Measurements from ENCODE around the gene PNN.
"Not testable (repeated sequence)": the region's sequence is repeated elsewhere in the genome, so short reads cannot be mapped to it uniquely, and the experiment has no call there.

PNN gene

GRCh38 chr14:39182770-39183684, 8.0 kb downstream of the PNN start:
- no peaks in the 10 kb centered on the region for H3K9me3 ChIP-seq (ENCODE audit: insufficient read depth, low read depth, low read length)
- peaks cover 75% of the 10 kb centered on the region for H3K36me3 ChIP-seq (ENCODE audit: insufficient read depth, low read depth, low read length)
- H3K27me3 ChIP-seq (ENCODE audit: insufficient read depth, low read length), result no peaks in the 10 kb centered on the region
- no peak overlapping the region for H3K27ac ChIP-seq (ENCODE audit: low read length)
- H3K4me1 ChIP-seq (ENCODE audit: insufficient read depth, low read length), result peaks cover 11% of the 10 kb centered on the region; the same call in 1 of the 2 replicates
- H3K9ac ChIP-seq (ENCODE audit: low read depth, low read length), result no peak overlapping the region
- no peak overlapping the region for H3K4me3 ChIP-seq (ENCODE audit: low read length)

GRCh38 chr14:39183685-39184003, 8.6 kb downstream of the PNN start:
- H3K36me3 ChIP-seq (ENCODE audit: insufficient read depth, low read depth, low read length), result peaks cover 69% of the 10 kb centered on the region
- peaks cover 16% of the 10 kb centered on the region; the same call in 1 of the 2 replicates for H3K4me1 ChIP-seq (ENCODE audit: insufficient read depth, low read length)

GRCh38 chr14:39184628-39185255, 9.7 kb downstream of the PNN start:
- H3K4me1 ChIP-seq (ENCODE audit: insufficient read depth, low read length), result peaks cover 16% of the 10 kb centered on the region; the same call in 1 of the 2 replicates
- no peak overlapping the region for H3K4me3 ChIP-seq (ENCODE audit: low read length)
- H3K27ac ChIP-seq (ENCODE audit: low read length), result no peak overlapping the region
- H3K36me3 ChIP-seq (ENCODE audit: insufficient read depth, low read depth, low read length), result peaks cover 58% of the 10 kb centered on the region
- no peaks in the 10 kb centered on the region for H3K27me3 ChIP-seq (ENCODE audit: insufficient read depth, low read length)
- no peak overlapping the region for H3K9ac ChIP-seq (ENCODE audit: low read depth, low read length)
- H3K9me3 ChIP-seq (ENCODE audit: insufficient read depth, low read depth, low read length), result no peaks in the 10 kb centered on the region

More at GRCh38 chr14:39183685-39184003, 8.6 kb downstream of the PNN start:
- not testable (repeated sequence) for H3K27me3 ChIP-seq (ENCODE audit: insufficient read depth, low read length); H3K9me3 ChIP-seq (ENCODE audit: insufficient read depth, low read depth, low read length); H3K4me3 ChIP-seq (ENCODE audit: low read length); H3K9ac ChIP-seq (ENCODE audit: low read depth, low read length); H3K27ac ChIP-seq (ENCODE audit: low read length)

DNA sequence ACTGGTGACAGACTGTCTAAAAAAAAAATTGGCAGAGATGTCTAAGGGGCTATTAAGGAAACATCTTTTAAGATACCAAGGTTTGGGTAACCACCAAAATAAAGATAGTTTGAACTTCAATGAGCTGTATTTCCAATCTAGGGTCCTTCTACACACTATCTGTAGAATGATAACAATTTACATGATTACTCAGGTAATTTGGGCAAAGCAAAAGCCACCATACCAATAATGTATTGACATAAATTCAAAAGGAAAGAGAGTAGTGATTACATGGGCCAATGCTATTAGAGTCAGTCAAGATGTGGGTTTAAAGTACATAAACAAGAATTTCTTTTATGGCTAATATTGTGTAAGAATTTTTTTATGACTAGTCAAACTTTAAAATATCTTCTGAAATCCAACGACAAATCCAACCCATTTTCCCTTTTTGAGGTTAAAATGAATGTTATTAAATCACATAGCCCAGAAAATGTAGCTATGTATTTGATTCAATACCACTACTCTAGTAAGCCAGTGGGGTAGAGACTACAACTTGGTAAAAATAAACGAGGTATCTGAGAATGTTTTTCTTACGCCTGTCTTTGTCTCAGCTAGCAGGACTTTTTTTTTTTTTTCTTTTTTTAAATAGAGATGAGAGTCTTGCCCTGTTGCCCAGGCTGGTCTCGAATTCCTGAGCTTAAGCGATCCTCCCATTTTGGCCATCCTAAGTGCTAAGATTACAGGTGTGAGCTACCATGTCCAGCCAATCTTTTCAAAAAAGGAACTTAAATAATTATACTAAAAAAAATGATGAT, 10.4 kb downstream of the PNN start:
- Histone ChIP-seq H3K9ac (ENCODE audit: low read depth, low read length) (no peak overlapping the region), H3K27me3 (ENCODE audit: insufficient read depth, low read length) (no peaks in the 10 kb centered on the region), H3K36me3 (ENCODE audit: insufficient read depth, low read depth, low read length) (peaks cover 51% of the 10 kb centered on the region), H3K4me1 (ENCODE audit: insufficient read depth, low read length) (peaks cover 16% of the 10 kb centered on the region; the same call in 1 of the 2 replicates), H3K4me3 (ENCODE audit: low read length) (no peak overlapping the region), H3K27ac (ENCODE audit: low read length) (no peak overlapping the region), H3K9me3 (ENCODE audit: insufficient read depth, low read depth, low read length) (no peaks in the 10 kb centered on the region)

DNA sequence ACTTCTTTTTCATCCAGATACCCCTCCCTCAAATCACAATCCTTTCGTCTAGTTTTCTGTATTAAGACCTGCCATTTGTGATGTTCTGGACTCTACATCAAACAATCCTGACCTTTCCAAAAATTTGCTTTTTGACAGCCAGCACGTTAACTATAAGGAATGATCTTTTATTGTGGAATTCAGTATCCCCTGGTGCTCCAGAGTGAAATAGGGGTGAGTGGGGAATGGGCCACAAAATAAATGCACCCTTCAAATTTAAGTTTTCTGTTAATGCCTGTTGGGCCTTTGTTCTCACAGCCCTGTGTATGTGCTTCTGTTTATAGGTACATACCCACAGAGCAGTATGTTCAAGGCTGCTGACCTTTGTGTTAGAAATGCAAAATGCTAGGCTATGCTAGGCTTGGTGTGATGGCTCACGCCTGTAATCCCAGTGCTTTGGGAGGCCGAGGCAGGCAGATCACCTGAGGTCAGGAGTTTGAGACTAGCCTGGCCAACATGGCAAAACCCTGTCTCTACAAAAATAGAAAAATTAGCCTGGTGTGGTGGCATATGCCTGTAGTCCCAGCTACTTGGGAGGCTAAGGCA, 12.0 kb downstream of the PNN start:
- Histone ChIP-seq H3K27ac (ENCODE audit: low read length) (no peak overlapping the region), H3K4me1 (ENCODE audit: insufficient read depth, low read length) (peaks cover 13% of the 10 kb centered on the region; the same call in 1 of the 2 replicates), H3K27me3 (ENCODE audit: insufficient read depth, low read length) (no peaks in the 10 kb centered on the region), H3K4me3 (ENCODE audit: low read length) (no peak overlapping the region), H3K9me3 (ENCODE audit: insufficient read depth, low read depth, low read length) (no peaks in the 10 kb centered on the region), H3K36me3 (ENCODE audit: insufficient read depth, low read depth, low read length) (peaks cover 35% of the 10 kb centered on the region), H3K9ac (ENCODE audit: low read depth, low read length) (peak overlapping the region; percentile 44; the same call in 1 of the 2 replicates)

- H3K36me3 ChIP-seq (ENCODE audit: insufficient read depth, low read depth, low read length), result no peaks in the 10 kb centered on the region
- H3K27ac ChIP-seq (ENCODE audit: low read length), result no peak overlapping the region
- H3K9ac ChIP-seq (ENCODE audit: low read depth, low read length), result peak overlapping the region; percentile 54; the same call in 1 of the 2 replicates
Measured at GRCh38 chr14:39203659-39204606, 28.9 kb downstream of the PNN start.

DNA sequence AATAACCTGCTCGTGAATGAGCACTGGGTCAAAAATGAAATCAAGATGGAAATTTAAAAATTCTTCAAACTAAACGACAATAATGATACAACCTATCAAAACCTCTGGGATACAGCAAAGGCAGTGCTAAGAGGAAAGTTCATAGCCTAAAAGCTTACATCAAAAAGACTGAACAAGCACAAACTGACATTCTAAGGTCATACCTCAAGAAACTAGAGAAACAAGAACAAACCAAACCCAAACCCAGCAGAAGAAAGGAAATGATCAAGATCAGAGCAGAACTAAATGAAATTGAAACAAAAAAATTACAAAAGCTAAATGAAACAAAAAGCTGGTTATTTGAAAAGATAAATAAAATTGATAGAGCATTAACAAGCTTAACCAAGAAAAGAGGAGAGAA, 32.4 kb downstream of the PNN start:
- H3K9ac ChIP-seq (ENCODE audit: low read depth, low read length); H3K27ac ChIP-seq (ENCODE audit: low read length); H3K4me1 ChIP-seq (ENCODE audit: insufficient read depth, low read length); H3K36me3 ChIP-seq (ENCODE audit: insufficient read depth, low read depth, low read length); H3K9me3 ChIP-seq (ENCODE audit: insufficient read depth, low read depth, low read length); H3K4me3 ChIP-seq (ENCODE audit: low read length); H3K27me3 ChIP-seq (ENCODE audit: insufficient read depth, low read length): not testable (repeated sequence)

More at GRCh38 chr14:39203659-39204606, 28.9 kb downstream of the PNN start:
- H3K27me3 ChIP-seq (ENCODE audit: insufficient read depth, low read length), result no peaks in the 10 kb centered on the region
- peaks cover 6% of the 10 kb centered on the region for H3K4me1 ChIP-seq (ENCODE audit: insufficient read depth, low read length)
- 0 out of 2 replicates have a peak overlapping the region, but pooled peaks have one; percentile 18 for H3K4me3 ChIP-seq (ENCODE audit: low read length)
- H3K9me3 ChIP-seq (ENCODE audit: insufficient read depth, low read depth, low read length), result no peaks in the 10 kb centered on the region

GRCh38 chr14:39211109-39211741, 36.2 kb downstream of the PNN start:
- Histone ChIP-seq H3K27me3 (ENCODE audit: insufficient read depth, low read length) (no peaks in the 10 kb centered on the region), H3K9me3 (ENCODE audit: insufficient read depth, low read depth, low read length) (no peaks in the 10 kb centered on the region), H3K9ac (ENCODE audit: low read depth, low read length) (no peak overlapping the region), H3K27ac (ENCODE audit: low read length) (no peak overlapping the region), H3K4me1 (ENCODE audit: insufficient read depth, low read length) (no peaks in the 10 kb centered on the region), H3K36me3 (ENCODE audit: insufficient read depth, low read depth, low read length) (no peaks in the 10 kb centered on the region), H3K4me3 (ENCODE audit: low read length) (no peak overlapping the region)

- Histone ChIP-seq H3K9ac (ENCODE audit: low read depth, low read length) (no peak overlapping the region), H3K27ac (ENCODE audit: low read length) (no peak overlapping the region), H3K27me3 (ENCODE audit: insufficient read depth, low read length) (no peaks in the 10 kb centered on the region), H3K36me3 (ENCODE audit: insufficient read depth, low read depth, low read length) (no peaks in the 10 kb centered on the region), H3K4me1 (ENCODE audit: insufficient read depth, low read length) (no peaks in the 10 kb centered on the region), H3K4me3 (ENCODE audit: low read length) (no peak overlapping the region), H3K9me3 (ENCODE audit: insufficient read depth, low read depth, low read length) (no peaks in the 10 kb centered on the region)
Measured at GRCh38 chr14:39212034-39212433, 37.0 kb downstream of the PNN start.

DNA sequence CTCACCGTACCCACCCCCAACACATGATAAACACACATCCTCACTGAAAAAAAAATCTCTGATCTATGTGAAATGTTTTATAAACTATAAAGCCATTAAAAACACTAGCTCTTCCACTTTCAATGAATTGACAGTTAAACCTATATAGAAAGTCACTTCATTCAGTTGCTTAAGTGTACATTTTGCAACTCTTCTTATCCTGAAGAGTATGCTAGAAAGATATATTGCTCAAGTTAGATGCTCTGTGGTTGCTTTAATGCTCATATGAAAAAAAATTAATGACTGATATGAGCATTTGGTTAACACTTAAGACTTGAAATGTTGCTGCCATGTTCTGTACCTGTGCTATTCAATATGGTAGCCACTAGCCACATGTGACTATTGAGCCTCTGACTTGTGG, 37.6 kb downstream of the PNN start:
- Histone ChIP-seq H3K4me1 (ENCODE audit: insufficient read depth, low read length) (no peaks in the 10 kb centered on the region), H3K9me3 (ENCODE audit: insufficient read depth, low read depth, low read length) (no peaks in the 10 kb centered on the region), H3K36me3 (ENCODE audit: insufficient read depth, low read depth, low read length) (no peaks in the 10 kb centered on the region), H3K4me3 (ENCODE audit: low read length) (no peak overlapping the region), H3K27ac (ENCODE audit: low read length) (no peak overlapping the region), H3K27me3 (ENCODE audit: insufficient read depth, low read length) (no peaks in the 10 kb centered on the region), H3K9ac (ENCODE audit: low read depth, low read length) (no peak overlapping the region)
